ENCODE data around the gene P2RX1. TPM values are rescaled to one million over a fixed set of nuclear protein-coding genes. Genes with fewer than 3 reads are reported as not detected.

P2RX1 gene
- total RNA-seq, 1 experiment from 2014 or later, result not detected

DNA sequence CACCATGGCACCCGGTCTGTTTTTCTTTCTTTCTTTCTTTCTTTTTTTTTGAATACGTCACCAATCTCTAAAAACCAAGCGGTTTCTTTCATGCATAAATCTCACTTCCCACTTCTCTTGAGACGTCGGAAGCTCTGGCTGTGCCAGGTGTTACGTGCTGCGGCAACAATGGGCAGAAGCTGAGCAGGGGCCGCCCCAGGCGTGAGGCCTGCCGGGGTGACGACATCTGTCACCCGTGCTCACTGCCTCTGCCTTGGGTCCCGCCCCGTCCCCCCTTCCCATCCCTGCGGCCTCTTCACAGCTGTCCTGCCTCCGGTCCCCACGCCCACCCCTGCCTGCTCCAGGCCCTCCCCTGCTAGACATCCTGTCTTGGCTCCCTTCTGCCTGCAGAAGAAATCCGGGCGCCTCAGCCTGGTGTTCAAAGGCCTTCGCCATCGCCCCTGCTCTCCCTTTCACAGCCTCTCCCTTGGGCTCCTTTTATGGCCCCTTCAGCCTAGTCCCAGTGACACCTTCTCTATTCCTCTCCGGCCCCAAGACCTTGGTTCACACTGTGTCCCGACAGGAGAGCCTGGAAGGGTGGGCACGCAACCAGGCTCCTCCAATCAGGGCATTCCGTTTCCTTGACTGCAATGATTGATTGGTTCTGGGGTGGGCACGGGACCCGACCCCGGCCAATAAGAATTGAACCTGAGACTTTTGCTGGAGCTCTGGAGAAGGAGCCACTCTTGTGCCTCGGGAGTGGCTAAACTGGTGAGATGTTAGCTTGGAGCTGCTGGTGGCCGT lies 4.8 kb downstream of the P2RX1 start:
- Mint-ChIP-seq H3K4me1 (peaks cover 11 to 16% of the 10 kb centered on the region in 2 experiments), H3K4me3 (no peak overlapping the region), H3K9me3 (peaks cover 0 to 3% of the 10 kb centered on the region in 2 experiments; a peak in 2 of 5 replicates), H3K36me3 (ENCODE audit: insufficient read depth in 1 of 3, low read depth in 3 of 3) (no peaks in the 10 kb centered on the region), H3K27me3 (ENCODE audit: low read depth) (peaks cover 6% of the 10 kb centered on the region; the same call in 1 of the 2 replicates), H3K27ac (peak overlapping the region; percentile 29 to 82 (median 63); a peak in 3 of 7 replicates)
- Histone ChIP-seq H3K27me3 (ENCODE audit: insufficient read depth, low read length) (no peaks in the 10 kb centered on the region), H3K14ac (ENCODE audit: insufficient read depth, low read length) (no peak overlapping the region), H3K23ac (ENCODE audit: insufficient read length, low read depth, low read length) (no peak overlapping the region), H4K91ac (ENCODE audit: insufficient read length, low read depth, low read length) (no peak overlapping the region), H3K4me1 (ENCODE audit: insufficient read depth, low read length) (no peaks in the 10 kb centered on the region), H2BK20ac (ENCODE audit: low read depth, low read length, poor library complexity, severe bottlenecking) (no peak overlapping the region), H3K4me2 (ENCODE audit: insufficient read depth, insufficient read length, low read length) (no peak overlapping the region), H4K8ac (replicated peaks; ENCODE audit: insufficient read length, low read depth, low read length) (no peak overlapping the region), H3K23me2 (ENCODE audit: insufficient read length, low read depth, low read length, poor library complexity, severe bottlenecking) (no peaks in the 10 kb centered on the region), H2BK120ac (ENCODE audit: low read depth, low read length, poor library complexity, severe bottlenecking) (no peak overlapping the region), H3K9me3 (ENCODE audit: control insufficient read depth, low read depth, low read length) (no peaks in the 10 kb centered on the region), H2BK12ac (ENCODE audit: insufficient read length, low read depth, low read length) (no peak overlapping the region), H2BK15ac (ENCODE audit: low read depth, low read length) (no peak overlapping the region), H4K20me1 (ENCODE audit: control insufficient read depth, insufficient read depth, insufficient read length) (no peaks in the 10 kb centered on the region), H2AK5ac (ENCODE audit: insufficient read length, low read length) (no peak overlapping the region), H3K27ac (ENCODE audit: insufficient read length, low read depth, low read length) (no peak overlapping the region), H2AFZ (ENCODE audit: low read length) (no peak overlapping the region), H3K79me1 (ENCODE audit: insufficient read depth, low read depth, low read length, poor library complexity, severe bottlenecking) (no peaks in the 10 kb centered on the region), H3K79me2 (ENCODE audit: insufficient read depth, low read length) (no peaks in the 10 kb centered on the region), H2BK5ac (ENCODE audit: insufficient read length, low read length) (no peak overlapping the region), H4K5ac (ENCODE audit: insufficient read length, low read depth, low read length) (no peak overlapping the region), H3K4ac (ENCODE audit: low read depth, low read length) (no peak overlapping the region), H3K18ac (ENCODE audit: insufficient read length, low read depth, low read length) (no peak overlapping the region), H3T11ph (ENCODE audit: low read length) (no peak overlapping the region), H3K9ac (ENCODE audit: extremely low read depth, insufficient read length, low read length) (no peak overlapping the region), H3K56ac (ENCODE audit: insufficient read length, low read depth, low read length) (no peak overlapping the region)
- WGBS (ENCODE audit: extremely low coverage, insufficient read length, low lambda C conversion rate), result no CpG with 5 or more reads among the region's 30 CpGs
- TF ChIP-seq, protein P1, sequence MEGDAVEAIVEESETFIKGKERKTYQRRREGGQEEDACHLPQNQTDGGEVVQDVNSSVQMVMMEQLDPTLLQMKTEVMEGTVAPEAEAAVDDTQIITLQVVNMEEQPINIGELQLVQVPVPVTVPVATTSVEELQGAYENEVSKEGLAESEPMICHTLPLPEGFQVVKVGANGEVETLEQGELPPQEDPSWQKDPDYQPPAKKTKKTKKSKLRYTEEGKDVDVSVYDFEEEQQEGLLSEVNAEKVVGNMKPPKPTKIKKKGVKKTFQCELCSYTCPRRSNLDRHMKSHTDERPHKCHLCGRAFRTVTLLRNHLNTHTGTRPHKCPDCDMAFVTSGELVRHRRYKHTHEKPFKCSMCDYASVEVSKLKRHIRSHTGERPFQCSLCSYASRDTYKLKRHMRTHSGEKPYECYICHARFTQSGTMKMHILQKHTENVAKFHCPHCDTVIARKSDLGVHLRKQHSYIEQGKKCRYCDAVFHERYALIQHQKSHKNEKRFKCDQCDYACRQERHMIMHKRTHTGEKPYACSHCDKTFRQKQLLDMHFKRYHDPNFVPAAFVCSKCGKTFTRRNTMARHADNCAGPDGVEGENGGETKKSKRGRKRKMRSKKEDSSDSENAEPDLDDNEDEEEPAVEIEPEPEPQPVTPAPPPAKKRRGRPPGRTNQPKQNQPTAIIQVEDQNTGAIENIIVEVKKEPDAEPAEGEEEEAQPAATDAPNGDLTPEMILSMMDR (conservative IDR thresholded peaks at IDR 0.05), result no peak
- DNase-seq, result peak; percentile 59
